ENCODE results near the gene CATSPER4.
A peak's percentile ranks its signal among the peaks of the same experiment; 100 is the strongest.

DNA sequence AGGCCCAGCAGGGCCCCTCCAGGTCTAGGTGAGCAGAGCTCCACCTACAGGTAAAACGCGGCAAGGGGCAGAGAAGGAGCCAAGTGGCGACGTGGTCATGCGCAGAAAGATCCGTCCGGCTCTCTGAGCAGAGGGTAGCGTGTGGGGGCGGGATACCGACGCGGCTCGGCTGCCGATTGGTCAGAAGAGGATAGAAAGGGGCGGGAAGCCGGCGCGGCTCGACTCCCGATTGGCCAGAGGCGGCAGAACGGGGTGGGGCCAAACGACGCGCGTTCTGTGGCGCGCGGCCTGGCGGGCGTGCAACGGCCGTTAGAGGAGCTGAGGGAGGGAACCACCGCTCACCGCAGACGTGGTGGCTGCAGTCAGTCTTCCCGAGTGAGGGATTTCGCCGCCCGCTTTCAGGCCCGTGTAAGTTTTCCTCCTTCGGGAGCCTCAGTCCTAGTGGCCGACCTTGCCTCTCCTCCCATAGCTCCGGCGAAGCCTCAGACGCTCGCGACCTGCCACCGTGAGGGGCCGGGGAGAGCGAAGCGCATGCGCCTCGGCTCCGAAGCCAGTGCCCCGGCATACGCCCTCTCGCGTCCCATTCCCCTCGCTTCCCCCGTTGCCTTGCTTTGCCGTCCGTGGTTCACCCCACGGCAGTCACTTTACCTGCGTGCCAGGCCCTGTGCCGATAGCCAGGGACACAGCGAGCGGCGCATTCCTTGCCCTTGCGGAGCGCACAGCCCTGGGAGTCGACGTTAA, 43.7 kb downstream of the CATSPER4 start, which contains the start of gene CEP85:
- TF ChIP-seq KAT2B (IDR thresholded peaks at IDR 0.05; ENCODE audit: borderline replicate concordance, low read depth, low read length) (no peak), ZNF615 (CRISPR knock-in tag; IDR thresholded peaks at IDR 0.05; ENCODE audit: borderline replicate concordance) (no peak)
- TF ChIP-seq, protein P1, sequence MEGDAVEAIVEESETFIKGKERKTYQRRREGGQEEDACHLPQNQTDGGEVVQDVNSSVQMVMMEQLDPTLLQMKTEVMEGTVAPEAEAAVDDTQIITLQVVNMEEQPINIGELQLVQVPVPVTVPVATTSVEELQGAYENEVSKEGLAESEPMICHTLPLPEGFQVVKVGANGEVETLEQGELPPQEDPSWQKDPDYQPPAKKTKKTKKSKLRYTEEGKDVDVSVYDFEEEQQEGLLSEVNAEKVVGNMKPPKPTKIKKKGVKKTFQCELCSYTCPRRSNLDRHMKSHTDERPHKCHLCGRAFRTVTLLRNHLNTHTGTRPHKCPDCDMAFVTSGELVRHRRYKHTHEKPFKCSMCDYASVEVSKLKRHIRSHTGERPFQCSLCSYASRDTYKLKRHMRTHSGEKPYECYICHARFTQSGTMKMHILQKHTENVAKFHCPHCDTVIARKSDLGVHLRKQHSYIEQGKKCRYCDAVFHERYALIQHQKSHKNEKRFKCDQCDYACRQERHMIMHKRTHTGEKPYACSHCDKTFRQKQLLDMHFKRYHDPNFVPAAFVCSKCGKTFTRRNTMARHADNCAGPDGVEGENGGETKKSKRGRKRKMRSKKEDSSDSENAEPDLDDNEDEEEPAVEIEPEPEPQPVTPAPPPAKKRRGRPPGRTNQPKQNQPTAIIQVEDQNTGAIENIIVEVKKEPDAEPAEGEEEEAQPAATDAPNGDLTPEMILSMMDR (CRISPR knock-in tag; IDR thresholded peaks at IDR 0.05): peak; percentile 99
